ENCODE measurements around the gene SYNE2.

Gene SYNE2

GRCh38 chr14:64272019-64272418 is 419.2 kb downstream of the SYNE2 start:
- no peak for DNase-seq

Measured in NK-92 treated with Interleukin-12 subunit alpha and Interleukin-12 subunit beta, amount 100 ng/mL, for 24 hours (cell line).